Measurements from ENCODE around the gene CTDSP2.

GRCh38 chr12:57803319-57803893 is 43.1 kb downstream of the CTDSP2 start:
- peak; percentile 77 for TF ChIP-seq CTCF (IDR thresholded peaks at IDR 0.05; ENCODE audit: low read depth, low read length)
- no peak for TF ChIP-seq EZH2phosphoT487 (IDR thresholded peaks at IDR 0.05; ENCODE audit: low read depth)
